Immature natural killer cell (primary cell): ENCODE results near the gene PTGES3. TPM values are rescaled to one million over a fixed set of nuclear protein-coding genes. Genes with fewer than 3 reads are reported as not detected.

Experiments
- DNase-seq, 3 donors: peaks; one replicate each; pipeline ENCODE4 v3.0.0; 2022; ENCODE audit warnings: mixed read lengths in 1 of 3
- H3K27ac Mint-ChIP-seq, 6 donors: one replicate each; pipeline ENCODE4 v1.8.0; 2020; ENCODE audit warnings: mixed read lengths in 6 of 6, mild to moderate bottlenecking in 5 of 6, inconsistent platforms in 4 of 6, moderate library complexity in 3 of 6
- H3K27me3 Mint-ChIP-seq, 3 donors: one replicate each; pipeline ENCODE4 v1.8.0; 2020 to 2021; ENCODE audit warnings: low read depth in 3 of 3, mild to moderate bottlenecking in 3 of 3, mixed read lengths in 3 of 3, moderate library complexity in 3 of 3, inconsistent platforms in 1 of 3
- H3K36me3 Mint-ChIP-seq, 3 donors: one replicate each; pipeline ENCODE4 v1.8.0; 2020; ENCODE audit warnings: mixed read lengths in 3 of 3, inconsistent platforms in 2 of 3, mild to moderate bottlenecking in 2 of 3
- H3K4me1 Mint-ChIP-seq, 2 donors: one replicate each; pipeline ENCODE4 v1.8.0; 2020; ENCODE audit warnings: inconsistent platforms in 2 of 2, mild to moderate bottlenecking in 2 of 2, mixed read lengths in 2 of 2, moderate library complexity in 1 of 2
- H3K4me3 Mint-ChIP-seq, 5 donors: one replicate each; pipeline ENCODE4 v1.8.0; 2020; ENCODE audit warnings: mild to moderate bottlenecking in 5 of 5, mixed read lengths in 5 of 5, inconsistent platforms in 3 of 5, moderate library complexity in 3 of 5
- H3K9me3 Mint-ChIP-seq, 6 donors: one replicate each; pipeline ENCODE4 v1.8.0; 2020; ENCODE audit warnings: mild to moderate bottlenecking in 6 of 6, mixed read lengths in 6 of 6, inconsistent platforms in 4 of 6, moderate library complexity in 3 of 6
- polyA plus RNA-seq, 3 donors: library from polyadenylated mRNA; unstranded; fragments of 300-500 nt; fragmentation: Illumina TruSeq; gene quantifications; one replicate each; pipeline ENCODE4 v1.2.3, GENCODE V29; 2021

PTGES3 gene
- polyA plus RNA-seq, 3 donors from 2014 or later: 175 to 222 (median 180) TPM

DNA sequence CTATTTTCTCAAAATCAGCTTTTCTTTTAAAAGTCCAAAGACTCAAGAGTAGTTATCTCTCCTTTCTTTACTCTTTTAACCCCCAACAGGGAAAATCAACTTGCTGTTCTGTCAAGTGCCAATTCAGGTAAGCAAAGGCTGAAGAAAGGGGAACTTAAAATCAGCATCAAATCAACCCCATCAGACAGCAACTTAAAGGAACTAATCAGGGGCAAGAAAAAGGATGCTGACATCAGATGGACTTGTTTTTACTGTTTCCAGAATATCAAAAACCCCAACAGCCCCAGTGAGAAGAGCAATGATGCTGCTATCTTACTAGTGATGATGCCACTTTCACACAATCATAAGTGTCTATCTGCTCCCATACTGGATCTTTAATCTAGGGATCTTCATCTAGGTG, 61.4 kb downstream of the PTGES3 start:
- H3K27ac Mint-ChIP-seq: peak overlapping the region; percentile 47 to 87 (median 74)
- H3K4me3 Mint-ChIP-seq: peak overlapping the region in 1 of 5 donors; percentile 10
- no peak for DNase-seq
- peaks cover 8 to 20% (median 17%) of the 10 kb centered on the region in 3 donors for H3K27me3 Mint-ChIP-seq
- H3K36me3 Mint-ChIP-seq: peaks cover 3 to 12% (median 4%) of the 10 kb centered on the region in 3 donors
- no peaks in the 10 kb centered on the region for H3K9me3 Mint-ChIP-seq
- peaks cover 62 to 80% of the 10 kb centered on the region in 2 donors for H3K4me1 Mint-ChIP-seq

DNA sequence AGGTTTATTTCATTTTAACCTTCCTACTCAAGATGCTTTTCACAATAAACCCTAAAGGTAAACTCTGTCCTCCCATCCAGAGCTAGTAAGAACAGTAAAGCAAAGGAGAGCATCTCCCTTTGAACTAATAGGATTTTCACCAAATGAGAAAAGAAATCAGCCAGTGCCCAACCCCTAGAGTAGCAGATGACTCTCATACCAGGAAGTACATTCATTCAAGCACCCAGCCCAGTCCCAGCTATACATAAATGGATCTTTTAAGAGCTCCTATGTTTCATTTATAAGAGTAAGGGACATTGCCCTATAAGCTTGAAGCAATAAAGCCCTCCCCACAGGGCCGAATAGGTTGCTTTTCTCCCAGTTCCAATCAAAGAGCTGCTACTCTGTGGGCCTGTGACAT, 65.5 kb downstream of the PTGES3 start:
- peaks cover 55 to 82% of the 10 kb centered on the region in 2 donors for H3K4me1 Mint-ChIP-seq
- peaks cover 3 to 12% (median 7%) of the 10 kb centered on the region in 3 donors for H3K36me3 Mint-ChIP-seq
- no peak overlapping the region for H3K4me3 Mint-ChIP-seq
- H3K27me3 Mint-ChIP-seq: peaks cover 0 to 3% (median 0%) of the 10 kb centered on the region in 3 donors
- no peak for DNase-seq
- peak overlapping the region; percentile 5 to 77 (median 66) for H3K27ac Mint-ChIP-seq
- H3K9me3 Mint-ChIP-seq: no peaks in the 10 kb centered on the region

DNA sequence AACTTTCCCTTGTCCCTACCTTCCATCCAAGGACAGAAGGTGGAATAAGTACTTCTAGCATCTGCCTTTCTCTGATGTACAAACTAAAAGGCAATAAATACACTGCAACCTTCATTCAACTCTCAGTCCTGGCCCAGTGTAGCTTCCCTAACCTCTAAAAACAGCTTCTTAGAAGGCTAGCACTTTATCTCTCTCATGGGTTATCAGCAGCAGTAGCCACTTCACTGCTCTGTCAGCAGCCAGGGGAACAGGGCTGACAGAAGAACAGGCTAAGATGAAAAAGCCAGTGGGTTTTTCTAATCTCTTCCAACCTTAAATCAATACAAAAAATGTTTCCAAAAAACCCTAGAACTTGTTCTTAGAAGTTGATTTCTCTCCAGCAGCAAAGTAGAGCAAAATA, 71.2 kb downstream of the PTGES3 start:
- Mint-ChIP-seq H3K4me3 (no peak overlapping the region), H3K27ac (peak overlapping the region in 5 of 6 donors; percentile 36 to 77 (median 49)), H3K36me3 (peaks cover 16 to 43% (median 34%) of the 10 kb centered on the region in 3 donors), H3K4me1 (peaks cover 22 to 48% of the 10 kb centered on the region in 2 donors), H3K9me3 (no peaks in the 10 kb centered on the region), H3K27me3 (peaks cover 0 to 4% (median 1%) of the 10 kb centered on the region in 3 donors)
- no peak for DNase-seq

DNA sequence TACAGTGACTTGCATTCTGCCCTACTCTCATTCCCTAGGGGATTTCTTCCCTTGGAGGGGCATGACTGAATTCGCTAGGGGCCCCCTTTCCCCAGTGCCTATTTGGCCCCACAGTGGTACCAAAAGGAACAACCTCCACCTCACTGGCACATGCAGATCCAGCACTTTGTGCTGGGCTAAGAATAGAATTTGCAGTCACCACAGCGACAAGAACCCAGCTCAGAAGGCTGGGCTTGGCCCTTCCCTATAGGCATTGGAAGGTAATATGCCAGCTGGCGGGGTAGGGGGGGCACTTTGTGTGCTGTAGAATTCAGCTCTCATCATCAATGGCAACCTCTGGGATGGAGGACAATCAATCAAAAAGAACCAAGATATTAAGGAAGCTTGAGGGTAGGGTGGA, 71.8 kb downstream of the PTGES3 start:
- Mint-ChIP-seq H3K4me3 (no peak overlapping the region), H3K4me1 (peaks cover 21 to 46% of the 10 kb centered on the region in 2 donors), H3K27me3 (peaks cover 0 to 4% (median 1%) of the 10 kb centered on the region in 3 donors), H3K27ac (peak overlapping the region in 2 of 6 donors; percentile 30 to 71), H3K36me3 (peaks cover 19 to 50% (median 40%) of the 10 kb centered on the region in 3 donors), H3K9me3 (no peaks in the 10 kb centered on the region)
- no peak for DNase-seq

DNA sequence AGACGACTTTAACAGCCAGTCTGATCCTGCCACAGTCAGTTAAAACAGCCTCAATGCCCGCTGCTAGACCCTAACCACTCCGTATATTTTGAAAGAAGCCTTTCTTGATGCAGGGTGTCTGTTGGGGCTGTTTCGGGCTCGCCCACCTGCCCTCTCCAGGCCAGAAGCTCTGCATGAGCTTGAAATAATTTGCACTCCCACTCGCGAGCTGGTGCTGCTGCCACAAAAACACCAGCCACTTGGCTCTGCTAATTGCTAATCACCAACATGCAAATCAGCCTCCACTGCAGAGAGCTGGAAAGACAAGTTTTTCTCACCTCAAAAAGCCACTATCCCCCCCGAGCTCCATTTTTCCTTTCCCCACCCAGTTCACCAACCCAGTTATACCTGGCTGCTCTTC, 73.5 kb downstream of the PTGES3 start:
- Mint-ChIP-seq H3K27ac (peak overlapping the region in 3 of 6 donors; percentile 22 to 59 (median 23)), H3K36me3 (peaks cover 26 to 66% (median 52%) of the 10 kb centered on the region in 3 donors), H3K27me3 (peaks cover 0 to 4% (median 1%) of the 10 kb centered on the region in 3 donors), H3K4me1 (peaks cover 13 to 31% of the 10 kb centered on the region in 2 donors), H3K9me3 (no peaks in the 10 kb centered on the region), H3K4me3 (no peak overlapping the region)
- no peak for DNase-seq

Other genes with a start within 250 kb of the PTGES3 start
- 10 to 100 TPM in 1 of 3 donors, 1 to 10 TPM in 2; 3.5 to 11.3 (median 4.8) TPM for gene TIMELESS, start 238.9 kb downstream of the PTGES3 start, polyA plus RNA-seq
- gene MIP, start 233.6 kb downstream of the PTGES3 start, polyA plus RNA-seq: under 1 TPM in 2 of 3 donors, not detected in 1; 0.15 to 0.25 TPM
- gene SPRYD4, start 219.7 kb downstream of the PTGES3 start, polyA plus RNA-seq: 1 to 10 TPM in 2 of 3 donors, under 1 TPM in 1; 0.82 to 1.1 (median 1.1) TPM
- gene GLS2, start 200.1 kb downstream of the PTGES3 start, polyA plus RNA-seq: 1 to 10 TPM in 2 of 3 donors, under 1 TPM in 1; 0.57 to 2.0 (median 1.2) TPM
- gene RBMS2, start 166.5 kb downstream of the PTGES3 start, polyA plus RNA-seq: 1 to 10 TPM; 1.1 to 1.3 (median 1.3) TPM
- gene BAZ2A, start 58.0 kb downstream of the PTGES3 start, polyA plus RNA-seq: 10 to 100 TPM in 2 of 3 donors, 1 to 10 TPM in 1; 6.5 to 37.5 (median 11.9) TPM
- gene ATP5F1B, start 42.3 kb downstream of the PTGES3 start, polyA plus RNA-seq: 1,000 to 10,000 TPM in 1 of 3 donors, 100 to 1,000 TPM in 2; 795 to 1,475 (median 867) TPM
- 100 to 1,000 TPM; 662 to 819 (median 747) TPM for gene NACA, start 37.0 kb upstream of the PTGES3 start, polyA plus RNA-seq
- 10 to 100 TPM; 24.6 to 31.7 (median 27.4) TPM for gene PRIM1, start 64.0 kb upstream of the PTGES3 start, polyA plus RNA-seq
- 1 to 10 TPM in 1 of 3 donors, not detected in 2; 1.1 TPM for gene HSD17B6, start 75.0 kb upstream of the PTGES3 start, polyA plus RNA-seq
- gene SDR9C7, start 246.1 kb upstream of the PTGES3 start, polyA plus RNA-seq: not detected